NCI-H69 (cell line): ENCODE measurements around the gene SYT2.
"Not testable (repeated sequence)": the region's sequence is repeated elsewhere in the genome, so short reads cannot be mapped to it uniquely, and the experiment has no call there.

Experiments
- DNase-seq: peaks from one replicate; lab custom pipeline; 2025; lab: John Stamatoyannopoulos, UW

Gene SYT2

GRCh38 chr1:202624088-202624780, 86.0 kb downstream of the SYT2 start:
- no peak for DNase-seq

DNA sequence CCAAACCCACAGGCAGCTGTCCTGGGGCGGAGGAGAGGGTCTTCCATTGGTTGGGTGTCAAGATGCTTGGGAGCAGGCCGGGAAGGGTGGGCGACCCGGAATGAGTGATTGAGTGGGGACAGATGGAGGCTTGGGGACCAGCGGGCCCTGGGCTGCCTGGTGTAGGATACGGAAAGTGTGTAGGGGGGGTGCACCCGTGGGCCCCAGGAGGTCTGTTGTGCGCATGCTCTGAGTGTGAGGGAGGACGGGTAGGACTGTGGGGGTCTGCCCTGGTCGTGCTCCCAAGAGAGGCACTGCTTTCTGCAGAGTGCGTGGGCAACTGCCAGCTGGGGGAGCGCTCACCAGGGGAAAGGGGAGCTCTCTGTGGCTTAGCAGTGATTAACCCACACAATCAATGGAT, 86.8 kb downstream of the SYT2 start:
- not testable (repeated sequence) for DNase-seq

- peak; percentile 45 for DNase-seq
Observed at GRCh38 chr1:202623075-202623474, 87.2 kb downstream of the SYT2 start.

GRCh38 chr1:202622388-202622787, 87.9 kb downstream of the SYT2 start:
- no peak for DNase-seq

DNA sequence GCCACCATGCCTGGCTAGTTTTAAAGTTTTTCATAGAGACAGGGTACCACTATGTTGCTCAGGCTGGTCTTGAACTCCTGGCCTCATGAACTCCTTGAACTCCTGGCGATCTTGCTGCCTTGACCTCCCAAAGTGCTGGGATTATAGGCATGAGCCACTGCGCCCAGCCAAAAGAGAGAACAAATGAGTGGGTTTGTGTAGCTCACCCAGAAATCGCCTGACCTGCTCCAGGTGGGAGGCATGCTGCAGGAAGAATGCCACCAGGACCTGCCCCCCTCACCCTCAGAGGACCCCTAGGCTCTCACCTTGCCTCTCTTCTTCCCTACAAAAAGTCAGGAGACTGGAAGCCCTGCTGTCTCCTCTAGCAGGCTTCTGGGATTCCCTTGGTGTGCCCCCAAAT, 88.8 kb downstream of the SYT2 start:
- no peak for DNase-seq

DNA sequence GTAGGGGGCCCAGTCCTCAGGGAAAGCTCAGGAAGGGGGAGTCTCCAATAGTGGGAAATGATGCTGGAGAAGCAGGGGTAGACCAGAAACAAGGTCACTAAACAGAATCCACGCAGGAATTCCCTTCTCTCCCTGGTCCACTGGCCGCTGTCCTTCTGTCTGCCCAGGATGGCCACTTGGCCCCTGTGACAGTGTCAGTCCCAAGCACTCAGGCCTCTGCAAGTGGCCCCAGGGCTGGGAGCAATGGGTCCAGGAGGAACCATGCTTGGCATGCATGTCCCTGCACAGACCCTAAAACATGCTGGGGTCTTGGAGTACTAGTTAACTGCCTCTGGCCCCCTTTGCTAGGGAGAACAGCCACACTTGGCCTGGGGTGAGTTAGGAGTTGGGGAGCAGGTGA, 90.2 kb downstream of the SYT2 start:
- DNase-seq, result not testable (repeated sequence)

GRCh38 chr1:202619505-202619904, 90.7 kb downstream of the SYT2 start:
- no peak for DNase-seq

DNA sequence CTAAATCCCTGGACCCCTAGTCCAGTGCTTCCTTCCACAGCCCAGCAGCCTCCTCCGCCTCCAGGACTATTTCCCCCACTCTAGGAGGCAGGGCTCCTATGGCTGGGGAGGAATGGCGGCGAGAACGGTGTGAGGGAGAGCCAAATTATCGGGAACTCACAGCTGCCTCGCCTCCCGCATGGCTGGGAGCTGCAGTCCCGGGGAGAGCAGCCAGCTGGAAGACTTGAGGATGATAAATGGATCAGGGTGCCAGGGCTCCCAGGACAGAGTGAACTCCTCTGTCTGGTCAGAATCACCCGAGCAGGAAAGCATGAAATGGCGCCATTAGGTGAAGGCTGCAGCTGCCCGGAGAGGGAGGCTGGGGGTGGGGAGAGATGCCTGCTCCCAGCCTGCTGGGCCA, 91.2 kb downstream of the SYT2 start:
- not testable (repeated sequence) for DNase-seq

DNA sequence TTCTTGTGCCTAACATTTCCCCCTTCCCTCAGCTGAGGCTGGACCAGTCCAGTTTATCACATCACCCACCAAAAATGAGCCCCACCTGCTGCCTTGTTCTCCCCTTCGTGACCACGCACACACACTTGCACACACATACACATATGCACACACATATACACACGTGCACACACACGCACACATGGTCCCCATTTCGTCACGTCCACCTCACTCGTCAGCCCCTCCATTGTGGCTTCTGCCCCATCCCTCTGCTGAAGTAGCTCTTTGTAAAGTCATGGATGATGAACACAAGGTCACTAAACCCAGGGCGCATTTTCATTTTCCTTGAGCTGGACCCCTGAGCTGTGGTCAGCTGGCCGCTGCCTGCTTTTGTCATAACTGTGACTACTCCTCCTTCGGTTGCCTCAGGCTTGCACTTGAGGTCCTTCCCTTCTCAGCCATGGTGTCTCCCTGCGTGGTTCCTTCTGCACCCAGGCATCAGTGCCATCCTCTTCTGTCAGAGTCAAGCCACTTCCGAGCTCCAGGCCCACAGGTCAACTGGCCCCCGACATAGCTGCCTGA, 93.8 kb downstream of the SYT2 start:
- DNase-seq, result no peak

DNA sequence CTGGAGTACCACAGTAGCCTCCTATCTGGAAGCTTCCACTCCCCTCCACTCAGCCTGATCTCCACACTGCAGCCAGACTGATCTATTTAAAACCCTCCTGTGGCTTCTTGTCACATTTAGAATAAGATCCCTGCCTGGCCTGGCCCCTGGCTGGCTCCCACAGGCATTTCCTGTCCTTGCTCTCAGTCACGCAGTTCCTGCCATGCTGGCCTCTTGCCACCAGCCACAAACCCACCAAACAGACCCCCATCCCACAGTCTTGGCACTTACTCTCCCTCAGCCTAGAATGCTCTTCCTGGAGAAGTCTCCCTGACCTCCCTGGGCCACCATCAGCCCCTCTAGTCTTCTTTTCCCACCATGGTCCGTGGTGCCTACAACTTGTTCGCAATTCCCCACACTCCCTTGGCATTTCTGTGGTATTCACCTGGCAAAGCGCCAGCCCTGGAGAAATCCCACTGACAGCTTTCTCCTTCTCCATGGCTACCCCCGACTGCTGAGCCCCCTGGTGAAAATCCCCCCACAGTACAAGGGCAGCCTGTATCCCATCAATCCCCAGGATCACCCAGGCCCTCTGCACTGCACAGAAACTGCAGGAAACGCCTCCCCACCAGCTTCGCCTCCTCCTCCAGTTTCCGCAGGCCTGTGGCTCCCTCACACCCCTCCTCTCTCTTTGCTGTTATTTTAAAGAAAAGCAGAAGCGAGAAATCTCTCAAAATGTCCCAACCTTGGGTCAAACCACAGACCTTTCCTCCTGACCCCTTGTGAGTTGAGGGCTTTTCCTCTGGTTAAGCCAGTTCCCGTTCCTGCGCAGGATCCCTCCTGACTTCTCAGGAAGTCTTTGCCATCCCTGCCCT, 94.5 kb downstream of the SYT2 start:
- DNase-seq, result peak; percentile 29

DNA sequence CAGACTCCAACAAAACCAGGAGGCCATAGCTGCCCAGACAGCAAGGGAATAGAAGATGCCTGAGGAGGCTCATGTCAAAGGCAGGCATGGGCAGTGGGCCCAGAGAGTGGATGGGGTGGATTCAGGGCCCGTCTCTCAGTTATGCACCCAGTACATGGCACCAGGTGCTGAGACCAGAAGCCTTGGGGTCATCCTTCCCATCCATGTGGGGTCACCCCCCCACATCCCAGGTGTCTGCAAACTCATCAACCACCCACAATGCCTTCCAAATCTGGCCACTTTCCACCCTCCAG, 95.1 kb downstream of the SYT2 start:
- not testable (repeated sequence) for DNase-seq

GRCh38 chr1:202614363-202615207, 95.7 kb downstream of the SYT2 start:
- not testable (repeated sequence) for DNase-seq

DNA sequence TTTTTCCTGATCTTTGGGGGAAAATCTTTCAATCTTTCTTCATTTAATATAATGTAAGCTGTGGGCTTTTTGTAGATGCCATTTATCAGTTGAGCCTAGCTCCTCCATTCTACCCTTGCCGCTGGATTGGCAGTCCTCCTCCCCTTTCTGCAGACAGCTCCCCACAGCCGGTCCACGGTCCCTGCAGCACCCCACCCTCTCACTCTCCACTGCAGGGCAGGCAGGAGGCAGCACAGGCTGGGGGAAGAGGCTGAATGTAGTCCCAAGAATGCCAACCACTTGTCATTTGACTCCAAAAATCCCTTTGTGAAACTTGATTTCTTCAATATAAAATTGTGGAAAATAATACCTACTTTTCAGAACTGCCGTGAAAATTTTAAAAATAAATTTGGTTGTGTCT, 96.7 kb downstream of the SYT2 start:
- no peak for DNase-seq

DNA sequence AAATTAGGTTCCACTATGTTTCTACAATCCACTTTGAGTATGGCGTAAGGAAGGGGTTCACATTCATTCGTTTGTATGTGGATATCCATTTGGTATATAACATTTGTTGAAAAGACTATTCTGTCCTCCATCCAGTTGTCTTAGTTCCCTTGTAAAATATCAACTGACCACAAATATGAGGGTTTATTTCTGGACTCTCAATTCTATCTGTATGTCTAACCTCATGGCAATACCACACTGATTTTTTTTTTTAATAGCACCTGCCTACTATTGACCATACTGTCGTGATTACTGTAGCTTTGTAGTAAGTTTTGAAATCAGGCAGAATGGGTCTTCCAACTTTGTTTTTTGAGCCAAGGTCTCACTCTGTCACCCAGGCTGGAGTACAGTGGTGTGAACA, 98.2 kb downstream of the SYT2 start:
- not testable (repeated sequence) for DNase-seq

DNA sequence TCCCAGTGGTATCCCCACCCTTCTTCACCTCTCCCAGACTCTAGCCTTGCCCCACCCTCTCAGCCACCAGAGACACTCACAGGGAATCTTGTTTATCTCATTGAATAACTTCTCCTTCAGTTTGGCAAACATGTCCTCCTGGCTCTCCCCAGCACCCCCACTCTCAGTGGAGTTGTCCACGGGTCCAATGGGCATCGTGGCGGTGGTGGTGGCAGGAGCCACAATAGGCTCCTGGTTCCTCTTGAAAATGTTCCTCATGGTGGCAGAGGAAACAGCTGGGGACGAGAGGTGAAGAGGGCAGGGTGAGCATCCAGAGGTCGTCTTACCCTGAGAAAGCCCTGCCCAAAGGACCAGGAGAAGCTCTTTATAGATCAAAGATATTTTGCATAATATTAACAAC, 104.7 kb downstream of the SYT2 start:
- DNase-seq, result no peak

DNA sequence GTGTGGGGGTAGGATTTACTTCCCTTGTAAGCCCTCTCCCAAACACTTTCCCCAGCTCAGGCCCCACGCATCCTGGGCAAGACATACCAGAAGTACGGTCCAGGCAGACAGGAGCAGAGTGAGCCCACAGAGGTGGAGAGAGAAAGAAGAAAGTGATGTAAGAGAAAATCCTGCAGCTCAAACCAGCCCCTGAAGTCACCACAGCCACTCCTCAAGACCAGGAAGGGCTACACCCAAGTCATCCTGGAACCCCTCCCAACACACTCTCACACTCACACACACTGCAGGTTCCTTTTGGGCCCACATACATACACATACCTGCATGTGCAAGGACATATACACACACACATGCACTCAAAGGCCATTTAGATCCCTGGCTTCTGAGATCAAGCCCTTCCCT, 106.8 kb downstream of the SYT2 start:
- no peak for DNase-seq

GRCh38 chr1:202600432-202601041, 109.7 kb downstream of the SYT2 start:
- no peak for DNase-seq

DNA sequence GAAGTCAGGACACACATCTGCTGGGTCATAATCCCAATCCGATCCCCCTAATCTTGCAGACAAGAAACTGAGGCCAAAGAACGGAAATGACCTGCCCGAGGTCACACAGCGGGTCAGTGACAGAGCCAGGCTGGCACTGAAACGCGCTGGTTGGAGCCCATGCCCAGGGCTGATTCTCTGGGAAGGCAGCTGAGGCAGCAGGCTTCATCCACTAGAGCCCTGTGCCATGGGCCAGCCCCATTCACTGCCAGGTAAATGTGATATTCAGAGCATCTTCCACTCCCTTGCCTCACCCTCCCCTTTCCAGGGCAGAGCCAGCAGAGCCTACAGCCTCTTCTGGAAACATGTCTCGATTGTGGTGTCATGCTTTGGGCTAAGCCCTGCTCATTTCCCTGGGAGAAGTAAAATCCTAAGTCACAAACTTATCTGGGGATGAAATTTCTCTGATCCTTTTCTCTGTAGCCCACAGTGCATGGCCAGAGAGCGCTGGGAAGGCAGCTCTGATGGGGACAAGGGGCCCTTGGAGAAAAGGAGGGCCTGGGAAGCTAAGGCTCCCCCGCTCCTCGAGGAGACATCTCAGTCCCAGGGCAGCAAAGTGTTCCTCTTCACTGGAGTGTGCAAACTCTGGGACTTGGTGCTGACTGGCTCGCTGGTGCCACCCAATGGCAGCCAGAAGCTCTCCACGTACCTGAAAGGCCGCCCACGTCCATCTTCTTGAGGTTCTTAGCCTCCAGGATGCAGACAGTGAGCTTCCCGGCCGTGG, 110.4 kb downstream of the SYT2 start:
- peak; percentile 74 for DNase-seq

GRCh38 chr1:202597090-202597761, 113.0 kb downstream of the SYT2 start:
- DNase-seq, result no peak

- no peak for DNase-seq
Observed at GRCh38 chr1:202596638-202597037, 113.6 kb downstream of the SYT2 start.

DNA sequence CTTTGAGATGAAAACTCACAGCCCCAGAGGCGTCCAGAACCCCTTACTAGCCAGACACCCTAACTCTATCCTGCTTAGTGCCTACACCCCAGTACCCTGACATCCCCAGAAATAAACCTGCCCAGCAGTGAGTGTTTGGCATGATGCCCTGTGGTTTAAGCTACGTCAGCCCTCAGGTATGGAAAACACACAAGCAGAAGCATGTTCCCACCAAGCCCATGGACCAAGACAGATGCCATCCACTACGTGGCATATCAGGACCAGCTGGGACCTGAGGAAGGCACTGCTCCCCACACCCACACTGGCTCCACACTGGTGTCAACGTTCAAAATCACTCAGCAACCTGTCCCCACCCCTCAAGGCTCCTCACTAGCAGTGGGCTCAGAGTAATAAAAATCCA, 116.4 kb downstream of the SYT2 start:
- DNase-seq, result no peak
